Measurements from ENCODE around the gene RRBP1.

- TF ChIP-seq, protein P1, sequence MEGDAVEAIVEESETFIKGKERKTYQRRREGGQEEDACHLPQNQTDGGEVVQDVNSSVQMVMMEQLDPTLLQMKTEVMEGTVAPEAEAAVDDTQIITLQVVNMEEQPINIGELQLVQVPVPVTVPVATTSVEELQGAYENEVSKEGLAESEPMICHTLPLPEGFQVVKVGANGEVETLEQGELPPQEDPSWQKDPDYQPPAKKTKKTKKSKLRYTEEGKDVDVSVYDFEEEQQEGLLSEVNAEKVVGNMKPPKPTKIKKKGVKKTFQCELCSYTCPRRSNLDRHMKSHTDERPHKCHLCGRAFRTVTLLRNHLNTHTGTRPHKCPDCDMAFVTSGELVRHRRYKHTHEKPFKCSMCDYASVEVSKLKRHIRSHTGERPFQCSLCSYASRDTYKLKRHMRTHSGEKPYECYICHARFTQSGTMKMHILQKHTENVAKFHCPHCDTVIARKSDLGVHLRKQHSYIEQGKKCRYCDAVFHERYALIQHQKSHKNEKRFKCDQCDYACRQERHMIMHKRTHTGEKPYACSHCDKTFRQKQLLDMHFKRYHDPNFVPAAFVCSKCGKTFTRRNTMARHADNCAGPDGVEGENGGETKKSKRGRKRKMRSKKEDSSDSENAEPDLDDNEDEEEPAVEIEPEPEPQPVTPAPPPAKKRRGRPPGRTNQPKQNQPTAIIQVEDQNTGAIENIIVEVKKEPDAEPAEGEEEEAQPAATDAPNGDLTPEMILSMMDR (IDR thresholded peaks at IDR 0.05; ENCODE audit: low read depth, low read length), result no peak
- TF ChIP-seq EZH2phosphoT487 (IDR thresholded peaks at IDR 0.05; ENCODE audit: low read depth), result no peak
Observed at GRCh38 chr20:17704589-17705317, 22.7 kb upstream of the RRBP1 start.

Measured in OCI-LY3 (cell line).